Right kidney (tissue), 1 donor: ENCODE results near the gene TSEN15.

ENCODE experiments used
- DNase-seq: peaks from one replicate; pipeline ENCODE4 v3.0.0-alpha.2; 2016

Gene TSEN15

DNA sequence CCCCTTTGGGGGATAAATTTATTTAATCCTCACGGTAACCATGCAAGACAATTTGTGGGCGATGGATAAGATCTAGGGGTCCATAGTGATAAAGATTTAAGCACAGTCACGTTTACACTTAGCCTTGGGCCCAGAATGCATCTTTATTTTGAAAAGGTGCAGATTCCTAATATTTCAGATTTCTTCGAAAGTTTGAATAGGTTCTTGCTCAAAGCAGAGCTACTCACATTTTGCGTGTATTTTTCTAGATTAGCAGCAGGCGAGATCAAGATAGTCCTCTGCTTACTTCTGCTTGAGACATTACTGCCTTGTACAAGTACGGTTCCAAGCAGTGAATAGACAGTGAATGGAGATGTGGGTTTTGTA, 647 bp downstream of the TSEN15 start:
- no peak for DNase-seq

DNA sequence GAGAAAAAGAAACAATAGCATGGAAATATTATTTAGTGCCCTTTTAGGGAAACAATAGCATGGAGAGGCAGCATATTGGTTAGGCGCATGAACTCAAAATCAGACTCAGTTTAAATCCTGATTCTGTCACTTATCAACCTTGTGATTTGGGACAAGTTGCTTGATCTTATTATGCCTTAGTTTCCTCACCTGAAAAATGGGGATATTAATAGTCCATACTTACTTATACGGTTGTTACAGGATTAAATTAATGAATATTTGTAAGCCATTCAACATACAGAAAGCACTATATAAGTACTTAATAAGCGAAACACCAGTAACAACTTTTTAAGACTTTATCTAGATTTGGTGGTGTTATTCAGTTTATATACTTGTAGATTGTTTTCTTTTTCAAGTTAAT, 1.2 kb downstream of the TSEN15 start:
- no peak for DNase-seq

DNA sequence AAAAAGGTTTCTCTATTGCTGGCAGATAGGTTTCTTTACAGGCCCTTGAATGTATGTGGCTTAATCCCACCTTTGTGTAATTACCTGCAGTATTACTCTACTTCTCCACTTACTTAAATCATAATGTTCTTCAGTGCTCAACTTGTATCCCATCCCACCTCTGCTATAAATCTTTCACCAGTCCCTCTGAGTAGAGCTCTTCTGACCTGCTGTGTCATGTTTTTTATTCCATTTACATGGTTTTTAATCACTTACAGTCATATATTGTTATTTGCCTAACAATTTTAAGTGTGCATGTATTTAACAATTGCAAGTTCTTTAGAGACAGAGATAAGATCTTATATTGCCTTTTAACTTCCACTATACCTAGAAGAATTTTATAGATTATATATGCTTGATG, 2.4 kb downstream of the TSEN15 start:
- no peak for DNase-seq

DNA sequence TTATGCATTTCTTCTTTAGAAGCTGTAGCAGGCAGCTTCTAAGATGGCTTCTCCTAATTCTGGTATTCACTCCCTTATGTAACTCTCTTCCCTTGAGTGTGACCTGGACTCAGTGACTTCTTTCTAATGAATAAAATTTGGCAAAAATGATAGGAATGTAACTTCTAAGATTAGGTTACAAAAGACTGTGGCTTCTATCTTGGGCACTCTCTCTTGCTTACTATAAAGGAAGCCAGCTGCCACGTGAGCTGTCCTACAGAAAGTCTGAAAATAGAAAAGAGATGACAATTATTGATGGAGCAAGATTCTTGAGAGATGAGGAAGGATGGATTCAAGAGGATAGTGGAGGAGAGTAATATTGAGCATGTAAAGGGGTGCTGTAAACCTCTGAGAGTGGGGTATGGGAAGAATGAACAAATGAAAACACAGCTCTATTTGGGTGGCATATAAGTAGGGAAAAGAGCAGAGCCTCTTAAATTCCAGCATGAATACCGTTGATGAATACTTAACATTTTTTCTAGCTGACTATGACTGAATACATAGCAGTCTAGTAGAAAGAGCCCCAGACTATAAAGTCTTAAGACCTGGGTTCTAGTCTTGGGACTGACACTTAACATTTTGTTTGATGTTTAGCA, 5.5 kb downstream of the TSEN15 start:
- no peak for DNase-seq

DNA sequence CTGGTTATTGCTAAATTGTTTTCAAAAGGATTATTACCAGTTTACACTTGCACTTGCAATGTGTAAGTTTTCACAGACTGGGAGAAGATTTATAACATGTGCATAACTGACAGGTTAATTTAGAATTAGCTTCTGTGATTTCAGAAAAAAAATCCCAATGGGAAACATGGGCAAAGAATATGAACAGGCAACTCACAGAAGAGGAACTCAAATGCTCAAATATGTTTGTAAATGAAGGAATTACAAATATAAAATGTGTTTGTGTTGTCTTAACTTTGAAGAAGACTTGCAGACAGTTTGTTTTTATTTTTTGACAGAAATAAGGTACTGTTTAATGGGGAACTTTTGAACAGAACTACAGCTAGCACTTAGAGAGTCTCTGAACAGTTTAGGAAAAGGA, 8.4 kb downstream of the TSEN15 start:
- DNase-seq, result no peak

DNA sequence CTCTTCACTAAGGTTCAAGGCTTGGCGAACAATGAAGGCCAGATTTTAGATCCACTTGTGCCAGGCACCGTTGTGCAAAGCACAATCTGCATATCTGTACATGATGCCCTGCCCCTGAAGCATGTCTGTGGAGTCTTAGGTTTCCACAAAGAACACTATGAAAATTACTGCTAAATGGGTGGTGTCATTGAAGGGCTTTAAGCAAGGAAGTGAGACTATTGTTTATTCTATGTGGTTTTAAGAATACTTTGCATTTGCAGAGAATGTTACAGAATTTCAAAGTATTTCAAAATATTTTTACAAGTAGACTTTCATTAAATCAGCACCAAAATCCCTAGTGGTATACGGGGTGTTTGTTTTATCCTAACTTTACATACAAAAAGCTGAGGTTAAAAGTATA, 8.8 kb downstream of the TSEN15 start:
- no peak for DNase-seq

DNA sequence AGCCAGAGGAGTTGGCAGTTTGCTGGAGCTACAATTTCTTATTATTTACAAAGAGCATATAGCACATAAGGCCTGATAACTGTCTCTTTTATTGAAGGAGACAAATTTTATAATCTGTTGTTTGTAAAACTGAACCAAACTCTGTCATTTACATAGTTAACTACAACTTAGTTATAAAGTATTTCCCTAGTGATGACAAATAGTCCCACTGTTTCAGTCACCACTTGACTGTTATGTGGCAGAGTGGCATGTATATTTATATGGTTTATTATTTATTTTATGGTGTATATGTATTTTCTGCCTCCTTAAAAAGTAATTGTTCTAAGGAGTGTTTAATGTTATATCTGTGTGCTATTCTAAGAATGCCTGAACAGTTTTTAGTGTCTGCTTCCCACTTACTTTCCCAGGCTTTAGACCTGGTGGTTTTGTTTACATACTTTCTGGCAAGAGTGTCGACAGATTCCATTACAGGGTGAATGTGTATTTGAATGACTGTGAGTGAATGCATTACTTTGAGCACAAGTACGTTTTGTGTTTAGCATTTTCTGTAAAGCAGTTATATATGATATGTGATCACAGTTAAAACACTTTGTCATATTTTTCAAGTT, 10.0 kb downstream of the TSEN15 start:
- peak; percentile 6 for DNase-seq

DNA sequence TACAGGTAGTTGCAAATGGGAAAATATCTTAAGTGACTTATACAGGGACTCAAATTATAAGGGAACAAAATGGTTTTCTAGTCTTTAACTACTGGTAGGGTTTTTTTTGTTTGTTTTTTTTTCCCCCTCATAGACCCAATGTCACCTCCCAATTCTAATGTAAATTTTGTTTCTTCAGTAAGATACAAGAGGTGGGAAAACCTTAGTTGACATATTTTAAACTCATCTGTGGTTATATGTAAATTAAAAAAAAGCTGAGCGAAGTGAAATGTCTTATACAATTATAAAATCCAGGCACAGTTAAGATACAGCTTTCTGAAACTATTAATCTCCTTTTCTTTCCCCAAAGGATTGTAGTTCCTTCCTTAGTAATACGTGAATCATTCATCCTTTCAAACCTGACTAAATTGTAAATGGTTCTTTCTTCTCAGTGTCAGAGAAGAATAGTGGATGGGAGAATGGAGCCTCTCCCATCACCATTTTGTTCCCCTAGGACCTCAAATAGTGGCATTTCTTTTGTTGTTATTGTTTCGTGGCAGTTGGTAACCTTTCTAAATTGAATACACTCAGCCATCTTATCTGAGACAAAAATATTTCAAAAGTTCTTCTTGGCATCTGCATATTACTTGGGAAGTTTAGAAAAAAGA, 11.2 kb downstream of the TSEN15 start:
- no peak for DNase-seq

DNA sequence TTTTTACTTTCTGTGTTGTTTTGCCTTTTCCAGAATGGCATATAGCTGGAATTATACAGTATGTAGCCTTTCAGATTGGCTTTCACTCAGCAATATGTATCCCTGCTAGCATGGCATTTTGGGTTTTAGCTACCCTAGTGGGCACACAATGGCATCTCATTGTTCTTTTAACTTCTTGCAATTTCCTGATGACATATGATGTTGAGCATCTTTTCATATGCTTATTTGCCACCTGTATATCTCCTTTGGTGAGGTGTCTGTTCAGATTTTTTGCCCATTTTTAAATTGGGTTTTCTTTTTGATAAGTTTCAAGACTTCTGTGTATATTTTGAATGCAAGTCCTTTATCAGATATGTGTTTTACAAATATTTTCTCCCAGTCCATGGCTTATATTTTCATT, 14.0 kb downstream of the TSEN15 start:
- no peak for DNase-seq

DNA sequence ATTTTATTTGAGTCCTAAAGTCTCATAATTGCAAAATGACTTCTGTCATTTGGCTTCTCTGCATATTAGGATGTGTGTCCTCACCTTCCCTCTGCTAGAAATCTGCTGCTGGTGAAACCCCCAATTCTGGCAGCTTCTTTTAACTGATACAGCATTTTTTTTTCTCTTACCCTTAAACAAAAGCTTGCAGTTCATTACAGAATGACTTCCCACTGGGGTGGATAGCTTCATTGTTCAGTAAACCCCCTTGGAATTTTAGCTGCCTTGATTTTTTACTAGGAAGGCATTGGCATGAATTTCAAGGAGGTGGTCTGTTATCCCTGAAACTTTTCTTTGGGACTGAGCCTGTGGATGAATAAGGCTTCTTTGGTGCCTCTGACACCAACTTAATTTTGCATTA, 16.8 kb downstream of the TSEN15 start:
- DNase-seq, result no peak

DNA sequence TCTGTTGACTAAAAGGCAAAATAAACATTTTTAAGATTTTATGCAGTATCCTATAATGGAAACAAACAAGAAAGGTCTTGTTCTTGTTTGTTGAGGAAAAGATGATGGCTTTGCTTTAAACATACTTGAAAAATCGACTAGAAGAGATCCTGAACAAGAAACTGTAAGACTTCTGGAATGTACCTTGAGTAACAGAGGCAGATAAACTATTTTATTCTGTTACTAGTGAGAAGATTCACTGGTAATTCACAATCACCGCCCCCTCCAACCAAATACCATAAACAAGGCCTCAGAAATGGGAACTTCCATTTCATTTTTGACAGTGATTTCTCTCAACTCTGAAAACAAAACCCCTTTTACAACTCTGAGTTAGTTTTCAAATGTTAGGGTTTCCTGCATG, 18.1 kb downstream of the TSEN15 start:
- no peak for DNase-seq

DNA sequence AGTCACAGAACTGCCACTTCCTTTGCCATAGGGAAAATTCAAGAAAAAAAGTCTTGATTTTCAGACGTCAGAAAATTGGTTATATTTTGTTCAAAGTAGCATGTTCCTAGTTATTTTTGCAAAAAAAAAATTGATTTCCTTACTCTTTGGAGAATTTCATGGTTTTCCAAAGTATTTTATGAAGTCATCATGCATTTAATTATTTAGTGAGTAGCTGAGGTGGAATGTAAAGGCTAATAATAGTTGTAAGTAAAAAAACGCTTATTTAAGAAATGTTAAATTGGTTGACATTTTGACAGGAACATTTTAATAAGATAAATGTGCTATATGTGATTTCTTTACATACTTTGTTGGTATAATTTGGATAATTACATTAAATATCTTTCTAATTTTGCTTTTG, 20.8 kb downstream of the TSEN15 start:
- no peak for DNase-seq

DNA sequence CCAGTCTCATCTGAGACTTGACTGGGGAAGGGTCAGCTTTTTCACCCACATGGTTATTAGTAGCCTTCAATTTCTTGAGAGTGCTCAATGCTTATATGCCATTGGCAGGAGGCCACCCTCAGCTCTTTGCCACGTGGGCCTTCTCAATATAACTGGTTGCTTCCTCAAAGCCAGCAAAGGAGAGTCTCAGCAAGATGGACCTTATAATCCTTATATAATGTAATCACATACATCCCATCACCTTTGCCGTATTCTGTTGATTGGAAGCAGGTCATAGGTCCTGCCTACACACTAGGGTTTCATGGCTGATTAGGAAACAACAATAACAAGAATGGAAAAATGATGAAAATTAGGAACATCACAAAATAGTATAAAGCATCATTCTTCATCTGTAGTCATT, 22.9 kb downstream of the TSEN15 start:
- DNase-seq, result no peak

DNA sequence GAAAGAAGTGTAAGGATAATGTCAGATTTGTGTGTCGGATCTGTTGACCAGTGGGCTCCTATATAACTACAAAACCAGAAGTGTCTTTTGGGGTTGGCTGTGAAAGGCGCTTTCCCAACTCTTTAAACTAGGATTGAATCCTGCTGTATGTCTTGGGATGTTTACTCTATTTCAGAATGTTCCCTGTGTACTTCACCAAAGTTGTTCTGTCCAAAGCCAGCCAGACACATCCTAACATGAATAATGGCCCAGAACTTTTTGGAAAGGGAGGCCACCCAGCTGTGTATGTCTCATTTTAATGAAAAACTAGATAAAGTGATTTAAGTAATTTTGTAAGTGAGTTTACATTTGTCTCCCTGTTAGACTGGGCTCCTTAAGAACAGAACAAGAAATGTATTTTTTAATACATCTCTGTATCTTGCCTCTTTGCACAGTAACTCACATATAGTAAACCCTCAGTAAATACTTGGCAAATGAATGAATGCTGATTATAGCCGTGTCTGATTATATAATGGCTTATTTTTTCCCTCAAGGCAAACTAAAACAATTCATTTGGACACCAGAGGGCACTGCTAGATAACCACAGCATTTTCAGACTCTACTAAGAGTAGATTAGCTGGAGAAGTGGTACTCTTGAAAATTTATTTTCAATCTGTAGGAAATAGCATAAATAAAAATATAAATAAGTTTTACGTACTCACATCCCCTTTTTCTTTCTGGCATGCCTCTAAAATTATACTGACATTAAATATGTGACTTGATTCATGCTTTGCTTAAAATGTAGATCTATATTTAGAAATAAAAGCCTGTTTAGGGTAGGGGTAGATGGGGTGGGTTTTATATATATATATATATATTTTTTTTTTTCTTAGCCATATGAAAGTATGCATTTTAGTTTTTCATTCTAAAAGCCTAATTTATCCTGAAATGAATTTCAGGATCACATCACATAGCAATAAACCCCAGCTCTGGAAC, 23.8 kb downstream of the TSEN15 start:
- DNase-seq, result peak; percentile 22

DNA sequence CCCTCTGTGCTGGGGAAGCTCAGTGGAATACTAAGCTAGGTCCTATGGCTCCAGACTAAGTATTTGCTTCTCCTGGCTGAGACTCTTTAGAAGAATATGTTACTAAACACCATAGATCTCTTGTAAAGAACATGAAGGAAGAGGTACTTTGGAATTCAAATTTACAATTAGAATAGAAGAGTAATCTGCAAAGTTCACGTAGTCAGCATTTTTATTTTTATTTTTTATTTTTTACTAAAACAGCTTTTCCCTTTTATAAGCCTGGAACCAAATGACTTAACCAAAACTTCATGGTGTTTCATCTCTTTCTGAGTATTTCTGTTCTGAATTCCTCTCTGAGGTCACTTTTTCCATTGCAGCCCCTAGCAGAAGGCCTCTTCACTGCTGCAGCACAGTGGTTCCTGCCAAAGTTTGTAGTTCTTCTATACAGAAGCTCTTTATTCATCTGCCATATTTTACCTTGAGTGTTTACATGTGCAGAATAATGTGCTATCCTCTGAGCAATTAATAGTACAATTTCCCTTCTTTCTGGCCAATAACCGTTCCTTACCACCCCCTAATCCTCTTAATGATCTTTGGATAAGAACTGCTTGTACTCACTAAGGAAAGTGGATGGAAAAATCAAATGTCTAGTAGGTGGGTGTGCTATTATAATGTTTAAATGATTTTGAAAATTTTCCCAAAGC, 27.2 kb downstream of the TSEN15 start:
- DNase-seq, result no peak

DNA sequence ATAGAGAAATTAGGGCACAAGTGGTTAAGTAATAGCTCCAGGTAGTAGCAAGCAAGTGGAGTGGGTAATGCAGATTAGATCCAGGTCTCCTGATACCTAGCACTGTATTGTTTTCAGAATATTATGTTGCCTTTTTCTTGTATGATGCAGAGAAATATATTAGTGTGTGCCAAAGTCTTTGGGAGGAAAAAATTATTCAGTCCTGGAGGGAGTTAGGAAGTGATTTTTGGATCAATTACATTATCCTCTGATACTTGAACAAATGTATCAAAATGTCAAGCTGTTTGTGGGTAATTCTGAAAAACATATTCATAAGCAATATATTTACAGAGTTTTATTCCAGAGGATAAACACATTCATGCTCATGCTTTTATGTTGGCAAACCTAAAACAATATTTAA, 28.8 kb downstream of the TSEN15 start:
- DNase-seq, result no peak

DNA sequence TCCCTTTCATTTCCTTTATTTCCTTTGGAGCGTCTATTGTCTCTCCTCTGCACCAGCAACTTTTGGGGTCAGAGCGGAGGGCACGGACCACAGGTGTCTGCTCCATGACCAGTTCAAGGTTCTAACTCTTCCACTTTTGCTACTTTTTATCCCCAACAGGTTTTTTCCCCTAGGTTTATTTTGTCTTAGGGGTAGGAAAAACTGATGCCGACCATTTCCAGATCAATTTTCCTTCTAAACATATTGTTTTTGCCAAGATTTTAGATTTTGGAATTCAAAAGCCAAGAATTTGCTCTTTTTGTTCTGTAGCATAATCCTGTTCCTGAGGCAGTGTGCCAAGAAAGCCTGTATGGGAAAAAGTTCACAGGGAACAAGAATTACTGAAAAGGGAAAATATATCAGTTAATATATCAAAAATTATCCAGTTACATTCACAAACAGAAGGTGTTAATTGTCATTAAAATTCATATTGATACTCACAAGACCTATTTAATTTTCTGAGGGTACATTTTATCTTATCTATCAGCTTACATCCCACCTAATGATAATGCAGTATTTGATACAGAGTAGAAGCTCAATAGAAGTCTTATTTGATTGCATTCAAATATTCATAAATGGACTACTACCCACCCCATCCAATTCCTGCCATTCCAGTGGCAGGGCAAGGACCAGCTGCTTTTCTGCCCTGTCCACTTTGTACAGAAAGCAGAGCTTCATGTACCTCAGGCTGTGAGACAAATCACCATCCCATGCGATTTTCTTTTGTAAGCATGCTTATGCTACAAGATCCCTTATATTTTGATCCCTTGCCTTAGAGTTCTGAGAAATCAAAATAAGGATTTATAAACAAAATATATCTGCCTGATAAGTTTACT, 31.2 kb downstream of the TSEN15 start:
- DNase-seq, result no peak

DNA sequence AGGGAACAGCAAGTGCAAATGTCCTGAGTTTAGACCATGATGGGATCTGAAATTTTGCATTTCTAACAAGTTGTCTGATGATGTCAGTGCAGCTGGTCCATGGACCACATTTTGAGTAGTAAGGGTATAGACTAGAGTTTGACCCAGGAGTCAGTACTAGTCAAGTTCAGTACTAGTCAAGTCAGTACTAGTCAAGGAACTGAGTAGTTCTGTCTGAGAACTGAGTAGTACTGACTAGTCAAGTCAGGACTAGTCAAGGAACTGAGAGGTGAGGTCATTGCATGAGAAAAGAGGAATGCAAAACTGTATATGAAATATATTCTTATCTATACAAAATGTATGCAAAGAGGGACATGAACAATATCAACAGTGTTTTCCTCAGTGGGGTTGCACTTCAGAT, 34.1 kb downstream of the TSEN15 start:
- DNase-seq, result no peak

DNA sequence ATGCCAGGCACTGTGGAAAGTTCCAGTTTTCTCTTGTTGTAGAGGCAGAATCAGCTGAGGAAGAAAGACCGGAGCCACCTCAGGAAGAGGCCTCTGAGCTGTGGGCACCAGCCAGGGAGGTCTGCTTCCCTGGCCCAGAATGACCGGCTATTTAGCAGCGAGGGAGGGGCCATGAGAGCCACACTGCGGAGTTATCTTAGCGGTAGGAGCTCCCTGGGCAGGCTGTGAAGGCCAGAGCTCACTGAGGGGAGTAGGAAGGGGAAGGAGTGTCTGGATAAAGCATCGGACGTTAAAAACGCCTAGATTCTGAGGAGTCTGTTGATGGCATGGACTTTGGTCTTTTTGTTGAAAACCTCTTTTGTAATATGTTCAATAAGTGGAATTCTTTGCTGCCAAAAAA, 36.5 kb downstream of the TSEN15 start:
- DNase-seq, result no peak

DNA sequence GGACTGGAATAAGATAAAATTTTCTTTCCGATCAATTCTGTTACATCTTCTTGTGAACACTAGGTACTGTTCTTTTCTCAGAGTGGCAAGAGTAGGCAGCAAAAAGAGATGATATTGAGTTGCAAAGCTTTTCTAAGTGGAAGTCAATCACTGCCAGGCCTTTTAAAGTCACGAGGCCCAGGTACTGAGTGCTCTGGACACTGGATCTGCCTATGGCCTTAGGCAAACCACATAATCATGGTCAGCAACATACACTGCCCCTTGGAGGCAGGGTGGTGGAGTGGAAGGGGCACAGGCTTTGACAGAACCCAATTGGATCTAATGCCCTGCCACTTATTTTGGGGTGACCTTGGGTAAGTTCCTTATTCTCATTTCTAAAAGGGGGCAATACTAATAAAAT, 41.5 kb downstream of the TSEN15 start:
- DNase-seq, result no peak

DNA sequence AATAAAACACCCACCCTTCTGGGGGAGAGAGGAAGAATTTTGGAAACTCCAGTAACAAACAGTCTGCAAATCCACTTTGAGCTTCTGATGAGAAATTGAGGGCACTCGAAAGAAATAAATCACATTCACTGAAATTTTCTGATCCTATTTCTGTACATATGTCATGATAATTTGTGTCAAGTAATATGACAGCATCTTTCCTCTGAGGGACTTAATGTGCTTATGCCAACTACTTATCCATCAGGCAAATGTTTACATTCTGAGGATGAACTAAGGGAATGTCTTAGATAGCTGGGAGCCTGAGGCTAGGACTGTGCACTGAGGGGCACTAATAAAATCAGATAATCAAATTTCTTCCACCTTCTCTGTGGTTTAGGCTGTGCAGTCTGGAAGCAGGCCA, 44.5 kb downstream of the TSEN15 start:
- DNase-seq, result no peak
